ENCODE measurements around the gene ZNF654. TPM values are rescaled to one million over a fixed set of nuclear protein-coding genes. Genes with fewer than 3 reads are reported as not detected.
A peak's percentile ranks its signal among the peaks of the same experiment; 100 is the strongest.

The ZNF654 gene
- total and polyA plus RNA-seq, 10 of the 15 experiments (the other 5 are each of a cell fraction or from before 2014, with no cell fraction given): 2.7 to 14.2 (median 10.0) TPM

DNA sequence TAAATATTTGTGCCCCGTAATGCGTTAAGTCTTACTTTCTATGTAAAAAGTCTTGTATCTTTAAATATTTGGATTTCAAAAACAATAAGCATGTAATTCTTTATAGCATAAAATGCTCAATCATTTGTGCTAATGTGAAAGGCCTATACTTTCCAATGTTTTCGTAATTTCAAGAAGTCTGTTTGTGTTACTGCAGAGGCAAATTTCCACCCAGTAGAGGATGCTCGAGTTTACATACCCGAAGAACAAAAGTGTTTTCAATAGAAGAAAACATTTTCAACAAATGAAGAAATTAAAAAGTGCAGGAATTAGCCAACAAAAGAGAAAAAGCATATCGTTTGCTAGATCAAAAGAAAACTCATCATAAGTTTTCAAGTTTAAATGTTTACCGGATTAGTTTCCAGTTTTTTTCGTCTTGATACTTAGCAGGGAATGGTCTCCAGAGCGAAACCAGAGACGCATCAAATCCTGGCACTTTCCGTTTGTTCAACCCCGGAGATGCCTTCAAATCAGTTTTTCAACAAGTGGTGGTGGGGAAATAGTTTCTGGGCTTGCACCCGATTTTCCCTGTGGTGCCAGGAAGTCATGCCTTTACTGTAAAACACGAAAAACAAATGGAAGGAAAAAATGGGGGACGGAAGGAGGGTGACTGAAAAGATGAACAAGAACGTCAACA lies 1.3 kb upstream of the ZNF654 start:
- intact Hi-C loops (cut with micrococcal nuclease; ENCODE audit: unreplicated experiment): loop anchor here (2.0 kb wide), 1 partner anchor 93 kb away; no protein-coding TSS in a partner anchor
- in situ Hi-C loops (cut with MboI): no loop called here
- FAIRE-seq (no peak), ATAC-seq (no peak), DNase-seq (ENCODE audit: low read depth, low spot score) (no peak)
- Histone ChIP-seq H3K4me1 (ENCODE audit: control insufficient read depth, insufficient read depth, low read length) (peaks cover 2% of the 10 kb centered on the region; the same call in 1 of the 2 replicates), H3K4me2 (ENCODE audit: control insufficient read depth, insufficient read depth) (peak overlapping the region; percentile 36), H3K9me3 (replicated peaks; ENCODE audit: control insufficient read depth, insufficient read depth, low read length) (no peaks in the 10 kb centered on the region), H3K9ac (ENCODE audit: control insufficient read depth, insufficient read depth, low read length) (peak overlapping the region; percentile 85), H3K79me2 (ENCODE audit: control insufficient read depth, insufficient read depth, low read length) (peaks cover 57% of the 10 kb centered on the region), H3K27me3 (replicated peaks in 1 of 2; ENCODE audit: control insufficient read depth in 2 of 2, insufficient read depth in 2 of 2, low read length in 1 of 2) (no peaks in the 10 kb centered on the region), H3K36me3 (ENCODE audit: control insufficient read depth in 2 of 2, insufficient read depth in 2 of 2, low read length in 1 of 2) (peaks cover 5 to 14% of the 10 kb centered on the region in 2 experiments; a peak in 3 of 4 replicates), H4K20me1 (ENCODE audit: control insufficient read depth, insufficient read depth) (no peaks in the 10 kb centered on the region; the same call in 1 of the 2 replicates), H2AFZ (ENCODE audit: control insufficient read depth, low read depth, low read length) (peak overlapping the region; percentile 3; the same call in 1 of the 2 replicates), H3K27ac (ENCODE audit: control insufficient read depth, insufficient read depth) (peak overlapping the region; percentile 86), H3K4me3 (peak overlapping the region; percentile 82)
- ChIA-PET CTCF (interaction anchor here (0.8 to 1.8 kb wide), 4 partner anchors 26 to 93 kb away, joined by 3 to 6 read pairs (median 4); no protein-coding TSS in a partner anchor), SMC1A (ENCODE audit: uncharacterized antibody, unreplicated experiment) (interaction anchor here (0.9 to 3.0 kb wide), 4 partner anchors 26 to 92 kb away, joined by 3 to 17 read pairs (median 7); partner anchors contain the start of gene C3orf38), POLR2A (interaction anchor here (1.5 to 1.9 kb wide), 3 partner anchors 10 to 92 kb away, joined by 4 to 27 read pairs (median 6); partner anchors contain the start of gene C3orf38), RAD21 (ENCODE audit: unreplicated experiment) (interaction anchor here (0.9 to 2.2 kb wide), 4 partner anchors 26 to 95 kb away, joined by 3 to 12 read pairs (median 5); no protein-coding TSS in a partner anchor)
- BruUV-seq (replicated peaks): TSS peak; percentile 74
- WGBS (ENCODE audit: insufficient coverage, insufficient replicate concordance, low lambda C conversion rate, missing lambda C conversion rate): 9% methylated on average over 16 of the region's 16 CpGs
- TF ChIP-seq ESRRA (IDR thresholded peaks at IDR 0.05; ENCODE audit: low read length) (no peak), ZNF217 (IDR thresholded peaks at IDR 0.05) (no peak), ZNF384 (IDR thresholded peaks at IDR 0.05; ENCODE audit: borderline replicate concordance, low read depth, low read length) (no peak), KAT2A (conservative IDR thresholded peaks at IDR 0.05; ENCODE audit: control insufficient read depth, low read depth, low read length) (no peak), SUPT20H (IDR thresholded peaks at IDR 0.05; ENCODE audit: borderline replicate concordance, control insufficient read depth, low read depth, low read length) (no peak), BMI1 (IDR thresholded peaks at IDR 0.05; ENCODE audit: borderline replicate concordance) (no peak), SIN3A (IDR thresholded peaks at IDR 0.05; ENCODE audit: low read depth, low read length) (no peak), RAD21 (IDR thresholded peaks at IDR 0.05; ENCODE audit: insufficient read depth, low read depth, low read length) (peak; percentile 24; the same call in 1 of the 2 replicates), CHD1 (IDR thresholded peaks at IDR 0.05; ENCODE audit: low read depth, low read length) (no peak), TARDBP (IDR thresholded peaks at IDR 0.05; ENCODE audit: borderline replicate concordance) (no peak), KLF5 (IDR thresholded peaks at IDR 0.05; ENCODE audit: partially characterized antibody) (no peak), PAX8 (IDR thresholded peaks at IDR 0.05) (0 out of 2 replicates have a peak, but pooled peaks have one; percentile 24), MTA2 (IDR thresholded peaks at IDR 0.05; ENCODE audit: low read depth) (no peak), ZSCAN29 (IDR thresholded peaks at IDR 0.05) (no peak), NFXL1 (IDR thresholded peaks at IDR 0.05; ENCODE audit: borderline replicate concordance) (no peak), HDAC2 (IDR thresholded peaks at IDR 0.05) (no peak), MYB (IDR thresholded peaks at IDR 0.05; ENCODE audit: borderline replicate concordance, low read depth, low read length) (no peak), ZNF274 (IDR thresholded peaks at IDR 0.05; ENCODE audit: insufficient read depth, insufficient read length) (no peak), BRCA1 (IDR thresholded peaks at IDR 0.05; ENCODE audit: low read depth, low read length) (no peak), CEBPB (IDR thresholded peaks at IDR 0.05; ENCODE audit: borderline replicate concordance in 1 of 2, low read depth in 2 of 2, low read length in 2 of 2) (no peak), SUZ12 (IDR thresholded peaks at IDR 0.05; ENCODE audit: unreplicated experiment) (no peak)
- TF ChIP-seq, protein P1, sequence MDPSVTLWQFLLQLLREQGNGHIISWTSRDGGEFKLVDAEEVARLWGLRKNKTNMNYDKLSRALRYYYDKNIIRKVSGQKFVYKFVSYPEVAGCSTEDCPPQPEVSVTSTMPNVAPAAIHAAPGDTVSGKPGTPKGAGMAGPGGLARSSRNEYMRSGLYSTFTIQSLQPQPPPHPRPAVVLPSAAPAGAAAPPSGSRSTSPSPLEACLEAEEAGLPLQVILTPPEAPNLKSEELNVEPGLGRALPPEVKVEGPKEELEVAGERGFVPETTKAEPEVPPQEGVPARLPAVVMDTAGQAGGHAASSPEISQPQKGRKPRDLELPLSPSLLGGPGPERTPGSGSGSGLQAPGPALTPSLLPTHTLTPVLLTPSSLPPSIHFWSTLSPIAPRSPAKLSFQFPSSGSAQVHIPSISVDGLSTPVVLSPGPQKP (IDR thresholded peaks at IDR 0.05; ENCODE audit: low read depth, low read length): no peak
- TF ChIP-seq, protein P2, sequence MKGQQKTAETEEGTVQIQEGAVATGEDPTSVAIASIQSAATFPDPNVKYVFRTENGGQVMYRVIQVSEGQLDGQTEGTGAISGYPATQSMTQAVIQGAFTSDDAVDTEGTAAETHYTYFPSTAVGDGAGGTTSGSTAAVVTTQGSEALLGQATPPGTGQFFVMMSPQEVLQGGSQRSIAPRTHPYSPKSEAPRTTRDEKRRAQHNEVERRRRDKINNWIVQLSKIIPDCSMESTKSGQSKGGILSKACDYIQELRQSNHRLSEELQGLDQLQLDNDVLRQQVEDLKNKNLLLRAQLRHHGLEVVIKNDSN (IDR thresholded peaks at IDR 0.05; ENCODE audit: borderline replicate concordance, extremely low read length, insufficient read depth, low read depth, low read length): no peak
